IPS DF 19.7 (cell line): ENCODE results near the gene ITM2C.

Source experiments
- DNase-seq: peaks from one replicate; pipeline ENCODE4 v3.0.0-alpha.2; 2013; ENCODE audit warnings: low read depth, low spot score

The ITM2C gene

GRCh38 chr2:230925879-230926765, 61.4 kb downstream of the ITM2C start:
- DNase-seq, result no peak

GRCh38 chr2:230927711-230928341, 63.1 kb downstream of the ITM2C start:
- no peak for DNase-seq
